HepG2 (cell line): ENCODE results near the gene SGIP1. TPM values are rescaled to one million over a fixed set of nuclear protein-coding genes. Genes with fewer than 3 reads are reported as not detected.

Source experiments
- ATAC-seq: fragments of 200-7000 bp; cut with Tn5 transposase; 3 replicates; pipeline ENCODE4 v1.9.1; 2020; ENCODE audit warnings: mild to moderate bottlenecking, moderate library complexity
- BruUV-seq: library from RNA; stranded (reverse); fragments of 400-500 nt; replicated peaks from 2 replicates; lab custom pipeline; 2021; lab: Mats Ljungman, UMichigan
- CTCF ChIA-PET: fragments of 300-600 bp; formaldehyde crosslinking; extraction: SDS; loops from one replicate; lab custom pipeline; 2021; ENCODE audit warnings: low total read pairs, inconsistent platforms, low intra/inter-chr PET ratio; lab: Yijun Ruan, JAX
- POLR2A ChIA-PET: fragments of 350-600 bp; sonication (Branson Sonifier 250); formaldehyde crosslinking; loops from one replicate; lab custom pipeline; 2020; ENCODE audit warnings: antibody characterized with exemption, inconsistent platforms; lab: Yijun Ruan, JAX
- DNase-seq: peaks from one replicate; pipeline ENCODE4 v3.0.0-alpha.2; 2015; ENCODE audit warnings: low spot score
- FAIRE-seq: peaks from 3 replicates; lab custom pipeline; 2011; peaks lifted over from hg19 to GRCh38; lab: Jason Lieb, UNC
- H2AFZ ChIP-seq: one replicate; pipeline ENCODE4 v1.6.1; 2011; ENCODE audit warnings: low read length, inconsistent platforms
- H3K27ac ChIP-seq: fragments of 300-600 bp; 3 replicates; pipeline ENCODE4 v1.8.0; 2011; ENCODE audit warnings: mixed run types, mild to moderate bottlenecking, mixed read lengths, low read length, inconsistent platforms; ENCODE audit not compliant: insufficient read depth; ENCODE audit errors: extremely low read length
- H3K27me3 ChIP-seq, 2 experiments: fragments of 200-600 bp in 1 of 2; 2 replicates in 1 of 2; 3 replicates in 1 of 2; pipeline versions ENCODE4 v1.6.0 to v1.8.0; 2011; ENCODE audit warnings: low read length in 2 of 2, mild to moderate bottlenecking in 2 of 2, moderate library complexity in 2 of 2, inconsistent platforms in 1 of 2; ENCODE audit not compliant: insufficient read depth in 2 of 2, control insufficient read depth in 1 of 2
- H3K36me3 ChIP-seq, 2 experiments: fragments of 200-600 bp in 1 of 2; replicated peaks in 1 of 2; 2 replicates in 1 of 2; 3 replicates in 1 of 2; pipeline versions ENCODE4 v1.5.1 to v1.8.0; 2011; ENCODE audit warnings: low read length in 2 of 2, inconsistent platforms in 1 of 2; ENCODE audit not compliant: insufficient read depth in 2 of 2, control insufficient read depth in 1 of 2
- H3K4me1 ChIP-seq: 2 replicates; pipeline ENCODE4 v1.5.1; 2012; ENCODE audit warnings: low read length, inconsistent platforms; ENCODE audit not compliant: insufficient read depth
- H3K4me2 ChIP-seq: 2 replicates; pipeline ENCODE4 v1.6.0; 2011; ENCODE audit warnings: low read depth, low read length, inconsistent platforms
- H3K4me3 ChIP-seq, 3 experiments: fragments of 200-600 bp in 1 of 3; sonication (generic), shearing (Covaris generic) in 1 of 3; replicated peaks in 1 of 3; 2 replicates each; pipeline ENCODE4 v1.5.1; 2011 to 2016; ENCODE audit warnings: low read length in 3 of 3, inconsistent platforms in 2 of 3, low read depth in 2 of 3, mild to moderate bottlenecking in 2 of 3, control low read depth in 1 of 3, mixed read lengths in 1 of 3; ENCODE audit not compliant: insufficient read depth in 1 of 3
- H3K79me2 ChIP-seq: one replicate; pipeline ENCODE4 v1.6.1; 2011; ENCODE audit warnings: low read length, inconsistent platforms; ENCODE audit not compliant: insufficient read depth
- H3K9ac ChIP-seq: 2 replicates; pipeline ENCODE4 v1.6.0; 2011; ENCODE audit warnings: mild to moderate bottlenecking, low read depth, low read length, inconsistent platforms; ENCODE audit not compliant: insufficient read depth
- H3K9me3 ChIP-seq: 2 replicates; pipeline ENCODE4 v1.5.1; 2012; ENCODE audit warnings: mild to moderate bottlenecking, low read length
- H4K20me1 ChIP-seq: 2 replicates; pipeline ENCODE4 v1.6.0; 2011; ENCODE audit warnings: inconsistent platforms, mild to moderate bottlenecking, low read length, moderate library complexity; ENCODE audit not compliant: insufficient read depth
- FOXC1 ChIP-seq: sonication (generic); formaldehyde crosslinking; IDR thresholded peaks from 2 replicates; pipeline ENCODE4 v1.8.0; 2022; ENCODE audit warnings: mild to moderate bottlenecking, missing genetic modification reagents, borderline replicate concordance
- SMAD3 ChIP-seq: sonication (generic); formaldehyde crosslinking; IDR thresholded peaks from 2 replicates; pipeline ENCODE4 v1.4.0; 2020; ENCODE audit warnings: missing genetic modification reagents
- TCF7L2 ChIP-seq: IDR thresholded peaks from 2 replicates; pipeline ENCODE4 v1.6.1; 2011; ENCODE audit warnings: mild to moderate bottlenecking, low read depth, low read length, moderate library complexity
- U2AF1 ChIP-seq: fragments of 200-400 bp; formaldehyde crosslinking; optimal IDR thresholded peaks from 2 replicates; pipeline ENCODE3; 2017; ENCODE audit warnings: mild to moderate bottlenecking, low read depth, low read length
- ZNF543 ChIP-seq: sonication (generic); formaldehyde crosslinking; IDR thresholded peaks from 2 replicates; pipeline ENCODE4 v1.4.0; 2020; ENCODE audit warnings: mild to moderate bottlenecking, missing genetic modification reagents
- ZNF644 ChIP-seq: IDR thresholded peaks from 2 replicates; pipeline ENCODE4 v1.6.1; 2016; ENCODE audit warnings: low read depth
- ZNF841 ChIP-seq: sonication (generic); formaldehyde crosslinking; IDR thresholded peaks from 2 replicates; pipeline ENCODE4 v1.8.1; 2023; ENCODE audit warnings: missing genetic modification reagents, borderline replicate concordance
- WGBS: methylation state at CpG from one replicate; pipeline ENCODE4 v1.1.6; 2017; ENCODE audit warnings: low lambda C conversion rate; 5-methylcytosine and 5-hydroxymethylcytosine counted together
- in situ Hi-C: cut with HindIII; loops from 2 replicates; pipeline ENCODE4 v1.10.0; 2017; ENCODE audit warnings: low pct_unique_long_range_greater_than_20kb; ENCODE audit not compliant: extremely low pct_ligation_motif_present
- intact Hi-C: fragments of 100-400 bp; cut with micrococcal nuclease; formaldehyde crosslinking; loops from one replicate; pipeline ENCODE4 v1.10.0; 2022; ENCODE audit not compliant: unreplicated experiment
- polyA plus RNA-seq, 8 experiments: library from polyadenylated mRNA; depleted of rRNA in 3 of 8; stranded (reverse) in 7 of 8; unstranded in 1 of 8; fragments of >200 nt; fragmentation: Illumina TruSeq in 4 of 8; extraction: Trizol in 4 of 8; gene quantifications; 2 replicates each; pipeline versions ENCODE4 v1.2.1 to v1.2.3, GENCODE V29; 2011 to 2016; ENCODE audit warnings: low read depth in 4 of 8, missing spikeins in 1 of 8, mixed read lengths in 1 of 8; ENCODE audit not compliant: insufficient read depth in 1 of 8
- total RNA-seq, 5 experiments: library from RNA; depleted of rRNA; stranded (reverse); fragments of >200 nt; fragmentation: Illumina TruSeq; extraction: Trizol; gene quantifications; 2 replicates each; pipeline ENCODE4 v1.2.3, GENCODE V29; 2016; ENCODE audit warnings: low read depth in 1 of 5
- TF ChIP-seq, protein P1 (sequence below): sonication (generic); formaldehyde crosslinking; IDR thresholded peaks from 2 replicates; pipeline ENCODE4 v1.4.0; 2020; ENCODE audit warnings: missing genetic modification reagents, mild to moderate bottlenecking, borderline replicate concordance
- TF ChIP-seq, protein P2 (sequence below): sonication (generic); formaldehyde crosslinking; IDR thresholded peaks from 2 replicates; pipeline ENCODE4 v1.5.0; 2020; ENCODE audit warnings: mild to moderate bottlenecking, missing genetic modification reagents, borderline replicate concordance
- TF ChIP-seq, protein P3 (sequence below): sonication (generic); formaldehyde crosslinking; IDR thresholded peaks from 2 replicates; pipeline ENCODE4 v1.8.1; 2023; ENCODE audit warnings: missing genetic modification reagents, inconsistent platforms, borderline replicate concordance
- TF ChIP-seq, protein P4 (sequence below): fragments of 450-650 bp; IDR thresholded peaks from 2 replicates; pipeline ENCODE4 v1.6.1; 2017

Gene SGIP1
- total and polyA plus RNA-seq, 2 of the 13 experiments (the other 11 are each of a cell fraction or from before 2014, with no cell fraction given): not detected

DNA sequence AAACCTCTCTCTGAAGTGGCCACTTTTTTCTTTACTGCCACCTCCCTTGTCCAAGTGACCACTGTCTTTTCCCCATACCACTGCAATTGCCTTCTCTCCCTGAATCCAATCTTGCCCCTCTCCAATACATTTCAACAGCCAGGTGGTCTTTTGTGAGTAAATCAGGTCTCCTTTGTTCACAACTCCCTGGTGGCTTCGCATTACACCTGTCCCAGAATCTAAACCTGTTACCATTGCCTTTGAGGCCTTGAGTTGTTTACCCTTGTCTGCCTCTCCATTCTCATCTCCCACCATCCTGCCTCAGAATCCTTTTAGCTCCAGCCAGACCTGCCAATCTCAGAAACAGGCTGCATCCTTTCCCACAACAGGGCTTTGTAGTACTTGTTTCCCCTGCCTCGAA, 196.5 kb downstream of the SGIP1 start:
- no peaks in the 10 kb centered on the region for H3K9me3 ChIP-seq
- no peaks in the 10 kb centered on the region for H3K4me1 ChIP-seq
- TF ChIP-seq, protein P1, sequence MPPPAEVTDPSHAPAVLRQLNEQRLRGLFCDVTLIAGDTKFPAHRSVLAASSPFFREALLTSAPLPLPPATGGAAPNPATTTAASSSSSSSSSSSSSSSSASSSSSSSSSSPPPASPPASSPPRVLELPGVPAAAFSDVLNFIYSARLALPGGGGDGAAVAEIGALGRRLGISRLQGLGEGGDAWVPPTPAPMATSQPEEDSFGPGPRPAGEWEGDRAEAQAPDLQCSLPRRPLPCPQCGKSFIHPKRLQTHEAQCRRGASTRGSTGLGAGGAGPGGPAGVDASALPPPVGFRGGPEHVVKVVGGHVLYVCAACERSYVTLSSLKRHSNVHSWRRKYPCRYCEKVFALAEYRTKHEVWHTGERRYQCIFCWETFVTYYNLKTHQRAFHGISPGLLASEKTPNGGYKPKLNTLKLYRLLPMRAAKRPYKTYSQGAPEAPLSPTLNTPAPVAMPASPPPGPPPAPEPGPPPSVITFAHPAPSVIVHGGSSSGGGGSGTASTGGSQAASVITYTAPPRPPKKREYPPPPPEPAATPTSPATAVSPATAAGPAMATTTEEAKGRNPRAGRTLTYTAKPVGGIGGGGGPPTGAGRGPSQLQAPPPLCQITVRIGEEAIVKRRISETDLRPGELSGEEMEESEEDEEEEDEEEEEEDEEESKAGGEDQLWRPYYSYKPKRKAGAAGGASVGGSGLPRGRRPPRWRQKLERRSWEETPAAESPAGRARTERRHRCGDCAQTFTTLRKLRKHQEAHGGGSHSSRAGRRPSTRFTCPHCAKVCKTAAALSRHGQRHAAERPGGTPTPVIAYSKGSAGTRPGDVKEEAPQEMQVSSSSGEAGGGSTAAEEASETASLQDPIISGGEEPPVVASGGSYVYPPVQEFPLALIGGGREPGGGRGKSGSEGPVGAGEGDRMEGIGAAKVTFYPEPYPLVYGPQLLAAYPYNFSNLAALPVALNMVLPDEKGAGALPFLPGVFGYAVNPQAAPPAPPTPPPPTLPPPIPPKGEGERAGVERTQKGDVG (CRISPR knock-in tag): no peak
- TF ChIP-seq, protein P2, sequence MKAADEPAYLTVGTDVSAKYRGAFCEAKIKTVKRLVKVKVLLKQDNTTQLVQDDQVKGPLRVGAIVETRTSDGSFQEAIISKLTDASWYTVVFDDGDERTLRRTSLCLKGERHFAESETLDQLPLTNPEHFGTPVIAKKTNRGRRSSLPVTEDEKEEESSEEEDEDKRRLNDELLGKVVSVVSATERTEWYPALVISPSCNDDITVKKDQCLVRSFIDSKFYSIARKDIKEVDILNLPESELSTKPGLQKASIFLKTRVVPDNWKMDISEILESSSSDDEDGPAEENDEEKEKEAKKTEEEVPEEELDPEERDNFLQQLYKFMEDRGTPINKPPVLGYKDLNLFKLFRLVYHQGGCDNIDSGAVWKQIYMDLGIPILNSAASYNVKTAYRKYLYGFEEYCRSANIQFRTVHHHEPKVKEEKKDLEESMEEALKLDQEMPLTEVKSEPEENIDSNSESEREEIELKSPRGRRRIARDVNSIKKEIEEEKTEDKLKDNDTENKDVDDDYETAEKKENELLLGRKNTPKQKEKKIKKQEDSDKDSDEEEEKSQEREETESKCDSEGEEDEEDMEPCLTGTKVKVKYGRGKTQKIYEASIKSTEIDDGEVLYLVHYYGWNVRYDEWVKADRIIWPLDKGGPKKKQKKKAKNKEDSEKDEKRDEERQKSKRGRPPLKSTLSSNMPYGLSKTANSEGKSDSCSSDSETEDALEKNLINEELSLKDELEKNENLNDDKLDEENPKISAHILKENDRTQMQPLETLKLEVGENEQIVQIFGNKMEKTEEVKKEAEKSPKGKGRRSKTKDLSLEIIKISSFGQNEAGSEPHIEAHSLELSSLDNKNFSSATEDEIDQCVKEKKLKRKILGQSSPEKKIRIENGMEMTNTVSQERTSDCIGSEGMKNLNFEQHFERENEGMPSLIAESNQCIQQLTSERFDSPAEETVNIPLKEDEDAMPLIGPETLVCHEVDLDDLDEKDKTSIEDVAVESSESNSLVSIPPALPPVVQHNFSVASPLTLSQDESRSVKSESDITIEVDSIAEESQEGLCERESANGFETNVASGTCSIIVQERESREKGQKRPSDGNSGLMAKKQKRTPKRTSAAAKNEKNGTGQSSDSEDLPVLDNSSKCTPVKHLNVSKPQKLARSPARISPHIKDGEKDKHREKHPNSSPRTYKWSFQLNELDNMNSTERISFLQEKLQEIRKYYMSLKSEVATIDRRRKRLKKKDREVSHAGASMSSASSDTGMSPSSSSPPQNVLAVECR: no peak
- TF ChIP-seq ZNF543 (CRISPR knock-in tag) (no peak), TCF7L2 (no peak), ZNF644 (CRISPR knock-in tag) (no peak), U2AF1 (no peak), ZNF841 (CRISPR knock-in tag) (no peak), FOXC1 (CRISPR knock-in tag) (no peak), SMAD3 (CRISPR knock-in tag) (no peak)
- TF ChIP-seq, protein P3, sequence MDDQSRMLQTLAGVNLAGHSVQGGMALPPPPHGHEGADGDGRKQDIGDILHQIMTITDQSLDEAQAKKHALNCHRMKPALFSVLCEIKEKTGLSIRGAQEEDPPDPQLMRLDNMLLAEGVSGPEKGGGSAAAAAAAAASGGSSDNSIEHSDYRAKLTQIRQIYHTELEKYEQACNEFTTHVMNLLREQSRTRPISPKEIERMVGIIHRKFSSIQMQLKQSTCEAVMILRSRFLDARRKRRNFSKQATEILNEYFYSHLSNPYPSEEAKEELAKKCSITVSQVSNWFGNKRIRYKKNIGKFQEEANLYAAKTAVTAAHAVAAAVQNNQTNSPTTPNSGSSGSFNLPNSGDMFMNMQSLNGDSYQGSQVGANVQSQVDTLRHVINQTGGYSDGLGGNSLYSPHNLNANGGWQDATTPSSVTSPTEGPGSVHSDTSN (CRISPR knock-in tag): no peak
- TF ChIP-seq, protein P4, sequence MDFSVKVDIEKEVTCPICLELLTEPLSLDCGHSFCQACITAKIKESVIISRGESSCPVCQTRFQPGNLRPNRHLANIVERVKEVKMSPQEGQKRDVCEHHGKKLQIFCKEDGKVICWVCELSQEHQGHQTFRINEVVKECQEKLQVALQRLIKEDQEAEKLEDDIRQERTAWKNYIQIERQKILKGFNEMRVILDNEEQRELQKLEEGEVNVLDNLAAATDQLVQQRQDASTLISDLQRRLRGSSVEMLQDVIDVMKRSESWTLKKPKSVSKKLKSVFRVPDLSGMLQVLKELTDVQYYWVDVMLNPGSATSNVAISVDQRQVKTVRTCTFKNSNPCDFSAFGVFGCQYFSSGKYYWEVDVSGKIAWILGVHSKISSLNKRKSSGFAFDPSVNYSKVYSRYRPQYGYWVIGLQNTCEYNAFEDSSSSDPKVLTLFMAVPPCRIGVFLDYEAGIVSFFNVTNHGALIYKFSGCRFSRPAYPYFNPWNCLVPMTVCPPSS: no peak
- TF ChIP-seq, all 625 proteins: peak for 0
- intact Hi-C loops (no loop called here), in situ Hi-C loops (loop anchor here (25.0 kb wide), 1 partner anchor 768 kb away; no protein-coding TSS in a partner anchor)
- POLR2A ChIA-PET: no interaction called here
- DNase-seq: no peak
- no peaks in the 10 kb centered on the region for H3K36me3 ChIP-seq
- no peak for FAIRE-seq
- CTCF ChIA-PET: no interaction called here
- H3K4me2 ChIP-seq: no peak overlapping the region
- H3K27me3 ChIP-seq: no peaks in the 10 kb centered on the region
- H3K4me3 ChIP-seq: no peak overlapping the region
- H3K27ac ChIP-seq: no peak overlapping the region
- H3K79me2 ChIP-seq: no peaks in the 10 kb centered on the region
- H2AFZ ChIP-seq: no peak overlapping the region
- no peak overlapping the region for H3K9ac ChIP-seq
- BruUV-seq: no TSS peak
- 16% methylated on average over 2 of the region's 2 CpGs for WGBS
- no peak for ATAC-seq
- no peaks in the 10 kb centered on the region; the same call in 1 of the 2 replicates for H4K20me1 ChIP-seq
